Fibroblast of pulmonary artery (primary cell): ENCODE data around the gene PLB1.

Experiments used
- DNase-seq: peaks from one replicate; pipeline ENCODE4 v3.0.0-alpha.2; 2010; ENCODE audit warnings: low read depth
- H3K4me3 ChIP-seq: replicated peaks from 2 replicates; pipeline ENCODE4 v1.5.1; 2011; ENCODE audit warnings: low read depth, mild to moderate bottlenecking, control low read depth, low read length, moderate library complexity
- CTCF ChIP-seq: IDR thresholded peaks from 2 replicates; pipeline ENCODE4 v1.5.1; 2011; ENCODE audit warnings: mild to moderate bottlenecking, control low read depth, low read length, inconsistent platforms; ENCODE audit errors: missing control alignments

PLB1 gene

GRCh38 chr2:28530782-28531181, 34.9 kb downstream of the PLB1 start:
- DNase-seq: no peak
- no peak for TF ChIP-seq CTCF
- H3K4me3 ChIP-seq: no peak overlapping the region

GRCh38 chr2:28532399-28532798, 36.5 kb downstream of the PLB1 start:
- H3K4me3 ChIP-seq: no peak overlapping the region
- no peak for DNase-seq
- TF ChIP-seq CTCF: no peak

GRCh38 chr2:28533044-28533680, 37.3 kb downstream of the PLB1 start:
- no peak for TF ChIP-seq CTCF
- no peak for DNase-seq
- no peak overlapping the region for H3K4me3 ChIP-seq

GRCh38 chr2:28534817-28535216, 39.0 kb downstream of the PLB1 start:
- no peak for TF ChIP-seq CTCF
- no peak for DNase-seq
- no peak overlapping the region for H3K4me3 ChIP-seq

- H3K4me3 ChIP-seq: no peak overlapping the region
- no peak for TF ChIP-seq CTCF
- DNase-seq: no peak
These were observed 42.3 kb downstream of the PLB1 start for GRCh38 chr2:28538134-28538533.

- no peak overlapping the region for H3K4me3 ChIP-seq
- no peak for TF ChIP-seq CTCF
- DNase-seq: no peak
These were observed 42.8 kb downstream of the PLB1 start for GRCh38 chr2:28538652-28539051.

GRCh38 chr2:28539118-28539541, 43.3 kb downstream of the PLB1 start:
- peak; percentile 57 for DNase-seq
- no peak overlapping the region for H3K4me3 ChIP-seq
- TF ChIP-seq CTCF: no peak
